HFF-Myc (cell line): ENCODE measurements around the gene FAM110C.

Source experiments
- DNase-seq: peaks from one replicate; pipeline ENCODE4 v3.0.0-alpha.2; 2011; ENCODE audit warnings: low read depth; ENCODE audit errors: extremely low read depth
- H3K4me3 ChIP-seq: replicated peaks from 2 replicates; pipeline ENCODE4 v1.5.1; 2011; ENCODE audit warnings: low read depth, mild to moderate bottlenecking, control low read depth, low read length
- TF ChIP-seq, protein P1 (sequence below): IDR thresholded peaks from 2 replicates; pipeline ENCODE4 v1.5.1; 2012; ENCODE audit warnings: mild to moderate bottlenecking, low read depth, low read length, control low read depth; ENCODE audit errors: missing control alignments

FAM110C gene

DNA sequence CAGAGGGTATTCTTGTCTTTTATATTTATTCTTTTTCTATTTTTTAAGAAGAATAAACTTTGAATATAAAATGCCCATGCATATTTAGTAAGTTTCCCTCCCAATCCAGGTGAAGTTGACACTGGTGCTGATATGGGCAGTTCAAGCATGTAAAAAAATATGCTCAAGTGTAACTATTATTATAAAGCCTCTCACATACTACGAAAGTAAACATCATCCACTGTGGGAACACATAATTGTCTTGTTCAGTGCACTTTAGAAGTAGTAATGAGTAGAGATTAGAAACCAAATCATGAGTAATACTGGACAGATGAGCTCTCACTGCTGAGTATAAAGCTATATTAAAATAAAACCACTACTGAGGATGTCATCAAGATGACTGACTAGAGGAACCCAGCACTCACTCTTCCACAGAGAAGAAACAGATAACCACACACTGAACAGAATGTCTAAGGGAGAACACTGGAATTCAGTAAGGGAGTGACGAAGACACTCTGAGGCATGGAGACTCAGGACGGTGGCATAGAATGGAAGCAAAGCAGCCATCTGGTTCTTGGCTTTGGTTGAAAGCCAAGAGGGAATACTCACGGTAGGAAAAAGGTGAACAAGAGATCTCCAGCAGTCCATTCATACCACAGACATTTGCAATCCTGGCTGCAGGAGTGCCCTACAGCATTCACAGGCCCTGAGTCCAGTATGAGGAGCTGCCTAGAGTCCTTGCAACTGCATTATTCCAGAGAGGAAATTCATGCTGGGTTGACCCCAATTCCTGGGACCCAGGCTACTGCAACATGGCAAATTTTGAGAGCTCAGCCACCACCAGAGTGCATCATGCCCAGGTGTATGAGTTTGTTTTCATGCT, 9.5 kb upstream of the FAM110C start:
- DNase-seq, result no peak
- TF ChIP-seq, protein P1, sequence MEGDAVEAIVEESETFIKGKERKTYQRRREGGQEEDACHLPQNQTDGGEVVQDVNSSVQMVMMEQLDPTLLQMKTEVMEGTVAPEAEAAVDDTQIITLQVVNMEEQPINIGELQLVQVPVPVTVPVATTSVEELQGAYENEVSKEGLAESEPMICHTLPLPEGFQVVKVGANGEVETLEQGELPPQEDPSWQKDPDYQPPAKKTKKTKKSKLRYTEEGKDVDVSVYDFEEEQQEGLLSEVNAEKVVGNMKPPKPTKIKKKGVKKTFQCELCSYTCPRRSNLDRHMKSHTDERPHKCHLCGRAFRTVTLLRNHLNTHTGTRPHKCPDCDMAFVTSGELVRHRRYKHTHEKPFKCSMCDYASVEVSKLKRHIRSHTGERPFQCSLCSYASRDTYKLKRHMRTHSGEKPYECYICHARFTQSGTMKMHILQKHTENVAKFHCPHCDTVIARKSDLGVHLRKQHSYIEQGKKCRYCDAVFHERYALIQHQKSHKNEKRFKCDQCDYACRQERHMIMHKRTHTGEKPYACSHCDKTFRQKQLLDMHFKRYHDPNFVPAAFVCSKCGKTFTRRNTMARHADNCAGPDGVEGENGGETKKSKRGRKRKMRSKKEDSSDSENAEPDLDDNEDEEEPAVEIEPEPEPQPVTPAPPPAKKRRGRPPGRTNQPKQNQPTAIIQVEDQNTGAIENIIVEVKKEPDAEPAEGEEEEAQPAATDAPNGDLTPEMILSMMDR, result no peak
- no peak overlapping the region for H3K4me3 ChIP-seq

DNA sequence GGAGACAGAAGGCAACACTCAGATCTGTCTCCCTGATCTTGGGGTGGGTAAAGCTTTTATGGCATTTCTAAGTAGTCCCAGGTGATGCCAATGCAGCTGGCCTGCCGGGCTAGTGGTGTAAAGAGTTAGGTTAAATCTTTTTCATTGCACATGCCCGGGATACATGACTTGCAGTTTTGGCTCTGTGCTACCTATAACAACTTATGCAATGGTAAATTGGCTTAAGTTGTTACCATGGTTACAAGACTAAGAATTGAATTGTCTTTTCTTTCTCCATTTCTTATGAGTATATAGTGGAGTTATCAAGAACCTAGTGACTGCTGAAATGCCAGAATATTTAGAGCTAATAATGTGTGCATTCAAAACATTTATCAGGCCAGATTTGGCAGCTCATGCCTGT, 5.3 kb upstream of the FAM110C start:
- no peak overlapping the region for H3K4me3 ChIP-seq
- DNase-seq, result no peak
- TF ChIP-seq, protein P1, result no peak

DNA sequence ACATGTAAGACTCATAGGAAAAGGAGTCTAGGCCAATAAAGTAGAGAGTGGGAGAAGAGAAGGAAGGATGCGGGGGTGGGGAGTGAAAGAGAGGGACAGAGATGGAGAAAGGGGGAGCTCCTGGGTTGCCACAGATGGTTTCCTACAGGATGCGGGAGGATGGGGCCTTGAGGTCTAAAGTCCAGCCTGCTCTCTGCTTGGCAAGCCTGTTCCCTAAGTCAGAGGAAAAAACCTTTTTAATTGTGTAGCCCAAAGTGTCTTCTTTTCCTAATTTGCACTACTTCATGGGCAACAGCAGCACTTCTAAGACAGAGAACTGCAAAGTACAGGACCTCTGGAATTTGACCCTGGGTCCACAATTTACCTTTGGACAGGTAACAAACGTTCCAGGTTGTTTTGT, 1.4 kb upstream of the FAM110C start:
- TF ChIP-seq, protein P1, result no peak
- no peak for DNase-seq
- no peak overlapping the region for H3K4me3 ChIP-seq

DNA sequence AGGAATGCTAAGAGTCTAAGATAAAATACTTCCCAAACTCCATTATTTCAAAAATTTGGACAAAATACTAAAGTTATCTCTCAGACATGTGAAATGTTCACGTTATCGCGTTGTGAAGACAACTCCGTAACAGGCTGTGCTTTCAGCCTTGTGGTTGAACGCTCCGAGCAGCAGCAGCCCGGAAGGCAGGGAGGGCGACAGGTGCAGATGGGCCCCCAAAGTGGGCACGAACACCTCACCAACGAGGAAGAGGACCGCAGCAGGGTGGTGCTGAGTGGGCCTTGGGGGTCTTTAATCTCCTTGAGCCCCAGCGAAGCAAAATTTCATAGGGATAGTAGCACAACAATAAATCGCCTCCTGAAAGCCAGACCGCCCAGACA, 1.0 kb upstream of the FAM110C start:
- no peak for DNase-seq
- H3K4me3 ChIP-seq, result no peak overlapping the region
- TF ChIP-seq, protein P1, result no peak

DNA sequence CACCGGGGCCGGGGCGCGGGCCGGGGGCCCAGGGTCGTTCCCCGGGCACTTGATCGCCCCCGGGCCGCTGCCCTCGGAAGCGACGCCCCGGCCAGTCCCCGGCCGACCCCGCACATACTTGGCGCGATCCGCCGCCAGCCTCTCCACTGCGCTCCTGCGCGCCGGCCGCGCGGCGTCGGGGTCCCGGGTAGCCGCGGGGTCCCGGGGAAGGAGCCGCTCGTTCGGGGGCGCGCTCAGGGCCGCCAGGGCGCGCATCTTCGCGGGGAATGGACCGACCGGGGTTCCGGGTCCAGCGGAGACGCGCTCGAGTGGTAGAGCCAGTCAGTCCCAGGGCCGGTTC, 204 bp downstream of the FAM110C start:
- no peak for DNase-seq
- TF ChIP-seq, protein P1, result no peak
- H3K4me3 ChIP-seq, result no peak overlapping the region

DNA sequence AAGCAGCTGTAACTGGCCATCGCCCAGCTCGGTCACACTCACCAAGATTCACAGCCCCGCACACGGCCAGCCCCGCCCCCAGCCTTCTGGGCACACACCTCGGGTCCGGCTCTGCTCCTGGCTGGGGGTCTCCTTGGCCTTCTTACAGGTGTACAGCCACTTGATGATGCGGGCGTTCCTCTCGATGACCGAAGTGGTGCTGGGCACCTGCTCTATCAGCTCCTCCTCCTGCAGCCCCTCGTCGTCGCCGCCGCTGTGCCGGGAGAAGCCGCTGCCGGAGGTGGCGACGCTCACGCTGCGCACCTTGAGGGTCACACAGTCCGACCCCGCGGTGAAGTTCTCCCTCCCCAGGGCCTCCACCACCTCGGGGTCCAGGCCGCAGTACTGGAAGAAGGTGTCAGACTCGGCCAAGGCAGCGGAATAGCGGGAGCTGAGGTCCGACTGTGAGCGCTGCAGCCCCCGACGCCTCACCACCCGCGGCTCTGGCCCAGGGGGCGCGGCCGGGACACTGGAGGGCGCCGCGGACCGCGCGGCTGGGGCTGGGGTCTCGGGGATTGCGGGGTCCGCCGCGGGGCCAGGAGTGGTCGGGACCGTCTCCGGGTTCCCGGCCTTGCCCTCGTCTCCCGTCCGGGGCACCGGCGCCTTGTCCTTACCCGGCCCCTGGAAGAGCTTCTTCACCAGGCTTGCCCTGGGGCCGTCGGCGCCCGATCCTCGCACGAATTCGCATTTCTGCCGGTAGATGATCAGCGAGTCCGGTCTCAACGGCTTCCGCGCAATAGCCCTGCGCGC, 769 bp downstream of the FAM110C start:
- TF ChIP-seq, protein P1, result no peak
- no peak for DNase-seq
- H3K4me3 ChIP-seq, result no peak overlapping the region
